Pancreas (tissue), 10 donors: Measurements from ENCODE around the gene RIMS1. TPM values are rescaled to one million over a fixed set of nuclear protein-coding genes. Genes with fewer than 3 reads are reported as not detected.

Experiments
- ATAC-seq, 4 donors: fragments of 200-7000 bp; cut with Tn5 transposase; one replicate each; pipeline versions ENCODE4 v1.8.0 to v1.9.1; 2020; ENCODE audit warnings: mild to moderate bottlenecking in 4 of 4, moderate library complexity in 4 of 4
- DNase-seq, 6 donors: peaks; one replicate each; pipeline ENCODE4 v3.0.0-alpha.2; 2020
- FAIRE-seq: peaks from 2 replicates; lab custom pipeline; 2012; peaks lifted over from hg19 to GRCh38; lab: Jason Lieb, UNC
- H3K27ac ChIP-seq, 4 donors: fragments of 200-600 bp; sonication (generic); 1 replicate in 3 of 4; 2 replicates in 1 of 4; pipeline versions ENCODE4 v1.5.0 to v1.8.0; 2020
- H3K27me3 ChIP-seq, 4 donors: fragments of 200-600 bp; one replicate each; pipeline ENCODE4 v1.8.0; 2021
- H3K36me3 ChIP-seq, 3 donors: fragments of 200-600 bp; sonication (generic) in 1 of 3; one replicate each; pipeline versions ENCODE4 v1.5.0 to v1.8.0; 2020 to 2021
- H3K4me1 ChIP-seq, 3 donors: fragments of 200-600 bp; one replicate each; pipeline ENCODE4 v1.8.0; 2021
- H3K4me3 ChIP-seq, 4 donors: fragments of 200-600 bp; sonication (generic) in 2 of 4; one replicate each; pipeline versions ENCODE4 v1.5.0 to v1.8.0; 2020 to 2021
- H3K9me3 ChIP-seq, 4 donors: fragments of 200-600 bp; one replicate each; pipeline ENCODE4 v1.8.0; 2021
- WGBS, 2 donors: extraction: QIAGEN DNeasy Blood & Tissue Kit; methylation state at CpG; one replicate each; pipeline ENCODE4 v1.1.7; 2013; 5-methylcytosine and 5-hydroxymethylcytosine counted together
- intact Hi-C, 3 donors: fragments of 100-400 bp; cut with DNase I; formaldehyde crosslinking; loops; one replicate each; pipeline versions ENCODE4 v1.11.1 to v1.14.2; 2022
- polyA plus RNA-seq, 2 donors: library from polyadenylated mRNA; stranded (reverse); fragments of 200-250 nt; gene quantifications; one replicate each; pipeline ENCODE4 v1.2.3, GENCODE V29; 2013
- total RNA-seq, 6 donors: library from RNA; stranded (reverse); fragmentation: NEBNext Ultra II Directional in 4 of 6; extraction: Animal tissue kit (Norgen Biotek cat#: 25700) in 4 of 6; gene quantifications; one replicate each; pipeline versions ENCODE4 v1.2.1 to v1.2.4, GENCODE V29; 2021 to 2023
- TF ChIP-seq, protein P1 (sequence below), 4 donors: fragments of 200-600 bp; sonication (generic) in 3 of 4; IDR thresholded peaks; one replicate each; pipeline versions ENCODE4 v1.5.0 to v1.8.0; 2021; ENCODE audit warnings: antibody characterized with exemption in 4 of 4
- donor health status: healthy with polysubstance abuse.
- donor health status: DM: no; HTN: no; CAD: no; lungs with moderate emphysema.
- donor health status: DM: no; HTN: no; CAD: no.
- donor health status: control.
- donor health status: control.
- donor health status: Bipolar disorder and iron deficiency.
- donor health status: DM: yes; HTN: yes; CAD: no.
- donor health status: DM: no; HTN: no; CAD: no.
- donor health status: DM: no; HTN: no; CAD: no.
- donor health status: DM: yes; HTN: yes; CAD: no.

RIMS1 gene
- total and polyA plus RNA-seq, 8 donors, result 0.12 to 5.7 (median 3.7) TPM

GRCh38 chr6:72083976-72084375 lies 197.6 kb downstream of the RIMS1 start:
- no peak overlapping the region for H3K4me3 ChIP-seq
- intact Hi-C loops, result loop anchor here in 2 of 3 donors (5.0 to 10.0 kb wide), 2 partner anchors 547 to 549 kb away; no protein-coding TSS in a partner anchor
- 38 to 57% methylated on average over 1 of the region's 1 CpG for WGBS, 2 donors
- no peaks in the 10 kb centered on the region for H3K36me3 ChIP-seq
- TF ChIP-seq, protein P1, sequence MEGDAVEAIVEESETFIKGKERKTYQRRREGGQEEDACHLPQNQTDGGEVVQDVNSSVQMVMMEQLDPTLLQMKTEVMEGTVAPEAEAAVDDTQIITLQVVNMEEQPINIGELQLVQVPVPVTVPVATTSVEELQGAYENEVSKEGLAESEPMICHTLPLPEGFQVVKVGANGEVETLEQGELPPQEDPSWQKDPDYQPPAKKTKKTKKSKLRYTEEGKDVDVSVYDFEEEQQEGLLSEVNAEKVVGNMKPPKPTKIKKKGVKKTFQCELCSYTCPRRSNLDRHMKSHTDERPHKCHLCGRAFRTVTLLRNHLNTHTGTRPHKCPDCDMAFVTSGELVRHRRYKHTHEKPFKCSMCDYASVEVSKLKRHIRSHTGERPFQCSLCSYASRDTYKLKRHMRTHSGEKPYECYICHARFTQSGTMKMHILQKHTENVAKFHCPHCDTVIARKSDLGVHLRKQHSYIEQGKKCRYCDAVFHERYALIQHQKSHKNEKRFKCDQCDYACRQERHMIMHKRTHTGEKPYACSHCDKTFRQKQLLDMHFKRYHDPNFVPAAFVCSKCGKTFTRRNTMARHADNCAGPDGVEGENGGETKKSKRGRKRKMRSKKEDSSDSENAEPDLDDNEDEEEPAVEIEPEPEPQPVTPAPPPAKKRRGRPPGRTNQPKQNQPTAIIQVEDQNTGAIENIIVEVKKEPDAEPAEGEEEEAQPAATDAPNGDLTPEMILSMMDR (IDR thresholded peaks at IDR 0.05), result no peak
- FAIRE-seq, result no peak
- H3K4me1 ChIP-seq, result no peaks in the 10 kb centered on the region
- no peaks in the 10 kb centered on the region for H3K27me3 ChIP-seq
- ATAC-seq, result no peak
- no peaks in the 10 kb centered on the region for H3K9me3 ChIP-seq
- H3K27ac ChIP-seq, result no peak overlapping the region
- no peak for DNase-seq

DNA sequence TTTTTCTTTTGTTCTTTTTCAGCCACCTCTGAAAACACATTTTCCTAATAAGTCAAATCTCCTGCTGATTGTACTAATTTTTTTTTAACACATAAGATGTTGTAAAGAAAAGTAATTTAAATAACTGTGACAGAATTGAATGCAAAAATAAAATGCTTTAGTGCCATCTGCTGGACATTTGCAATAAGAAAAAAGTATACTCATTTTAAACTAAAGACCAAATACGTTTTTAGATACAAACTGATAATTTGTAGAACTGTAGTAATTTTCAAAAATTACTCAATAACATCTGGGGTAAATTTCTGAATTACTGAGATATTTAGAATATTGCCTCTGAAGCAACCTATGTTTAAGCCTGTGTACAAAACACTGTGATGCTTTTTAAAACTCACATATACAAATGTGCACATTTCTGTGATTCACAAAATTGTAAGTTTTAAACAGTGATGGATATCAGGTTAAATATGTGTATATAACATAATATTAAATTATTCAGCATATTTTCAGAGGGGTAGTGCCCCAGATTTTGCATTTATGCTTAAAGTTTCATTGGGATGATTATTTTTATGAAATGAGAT lies 198.7 kb downstream of the RIMS1 start:
- Histone ChIP-seq H3K27me3 (no peaks in the 10 kb centered on the region), H3K9me3 (no peaks in the 10 kb centered on the region), H3K4me3 (no peak overlapping the region), H3K36me3 (no peaks in the 10 kb centered on the region), H3K4me1 (no peaks in the 10 kb centered on the region), H3K27ac (no peak overlapping the region)
- ATAC-seq (no peak), DNase-seq (no peak), FAIRE-seq (peak; percentile 80)
- intact Hi-C loops, result loop anchor here in 2 of 3 donors (5.0 to 10.0 kb wide), 2 partner anchors 548 to 550 kb away; no protein-coding TSS in a partner anchor
- TF ChIP-seq, protein P1 (IDR thresholded peaks at IDR 0.05), result peak in 2 of 4 donors; percentile 28 to 30
- WGBS, 2 donors, result 0 to 4% methylated on average over 1 of the region's 1 CpG

GRCh38 chr6:72094506-72094905 lies 208.2 kb downstream of the RIMS1 start:
- no peak for FAIRE-seq
- Histone ChIP-seq H3K27ac (no peak overlapping the region), H3K36me3 (no peaks in the 10 kb centered on the region), H3K4me1 (no peaks in the 10 kb centered on the region), H3K9me3 (no peaks in the 10 kb centered on the region), H3K27me3 (no peaks in the 10 kb centered on the region), H3K4me3 (no peak overlapping the region)
- intact Hi-C loops, result no loop called here
- no peak for DNase-seq
- no peak for ATAC-seq
- 51 to 72% methylated on average over 1 of the region's 1 CpG for WGBS, 2 donors
- TF ChIP-seq, protein P1 (IDR thresholded peaks at IDR 0.05), result no peak

DNA sequence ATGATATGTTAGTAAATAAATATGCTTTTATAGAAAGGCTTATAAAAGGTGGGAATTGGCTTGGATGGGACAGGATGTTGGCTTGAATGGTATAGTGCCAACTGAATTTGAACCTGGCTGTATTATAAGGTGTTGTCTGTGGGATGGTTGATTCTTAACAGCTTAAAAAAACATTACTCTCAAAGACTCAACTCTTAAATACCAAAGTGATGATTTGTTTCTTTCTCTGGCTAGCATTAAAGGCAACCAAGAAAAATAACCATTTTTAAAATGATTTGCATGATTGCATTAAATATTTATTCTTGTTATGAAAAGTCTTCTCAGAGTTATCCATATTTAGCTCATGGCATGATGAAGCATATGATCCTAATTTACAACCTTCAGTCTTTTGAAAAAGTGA lies 216.2 kb downstream of the RIMS1 start:
- FAIRE-seq (no peak), DNase-seq (no peak), ATAC-seq (no peak)
- no peaks in the 10 kb centered on the region for H3K36me3 ChIP-seq
- H3K4me3 ChIP-seq, result no peak overlapping the region
- TF ChIP-seq, protein P1 (IDR thresholded peaks at IDR 0.05), result no peak
- no peaks in the 10 kb centered on the region for H3K4me1 ChIP-seq
- intact Hi-C loops, result no loop called here
- no peaks in the 10 kb centered on the region for H3K9me3 ChIP-seq
- no peaks in the 10 kb centered on the region for H3K27me3 ChIP-seq
- no peak overlapping the region for H3K27ac ChIP-seq

GRCh38 chr6:72111611-72112010 lies 225.3 kb downstream of the RIMS1 start:
- H3K36me3 ChIP-seq, result no peaks in the 10 kb centered on the region
- no peak for ATAC-seq
- no peak for DNase-seq
- no peaks in the 10 kb centered on the region for H3K27me3 ChIP-seq
- TF ChIP-seq, protein P1 (IDR thresholded peaks at IDR 0.05), result no peak
- FAIRE-seq, result no peak
- intact Hi-C loops, result no loop called here
- H3K27ac ChIP-seq, result no peak overlapping the region
- 34 to 35% methylated on average over 2 of the region's 2 CpGs for WGBS, 2 donors
- H3K4me1 ChIP-seq, result no peaks in the 10 kb centered on the region
- no peaks in the 10 kb centered on the region for H3K9me3 ChIP-seq
- H3K4me3 ChIP-seq, result no peak overlapping the region
